GM12875 (cell line): ENCODE data around the gene GFPT2.

Source experiments
- H3K4me3 ChIP-seq: one replicate; pipeline ENCODE4 v1.5.1; 2011; ENCODE audit warnings: low read depth, low read length, control low read depth
- CTCF ChIP-seq: IDR thresholded peaks from 2 replicates; pipeline ENCODE4 v1.5.1; 2011; ENCODE audit warnings: low read depth, mild to moderate bottlenecking, control low read depth, inconsistent platforms, low read length, moderate library complexity, borderline replicate concordance; ENCODE audit not compliant: insufficient read depth

GFPT2 gene

GRCh38 chr5:180305481-180305880, 47.7 kb downstream of the GFPT2 start:
- no peak for TF ChIP-seq CTCF
- no peak overlapping the region for H3K4me3 ChIP-seq

- H3K4me3 ChIP-seq: no peak overlapping the region
- TF ChIP-seq CTCF: no peak
Measured at GRCh38 chr5:180304431-180305375, 48.4 kb downstream of the GFPT2 start.

- TF ChIP-seq CTCF: no peak
- H3K4me3 ChIP-seq: no peak overlapping the region
Measured at GRCh38 chr5:180304016-180304292, 49.2 kb downstream of the GFPT2 start.

- no peak for TF ChIP-seq CTCF
- no peak overlapping the region for H3K4me3 ChIP-seq
Measured at GRCh38 chr5:180303226-180304015, 49.7 kb downstream of the GFPT2 start.

DNA sequence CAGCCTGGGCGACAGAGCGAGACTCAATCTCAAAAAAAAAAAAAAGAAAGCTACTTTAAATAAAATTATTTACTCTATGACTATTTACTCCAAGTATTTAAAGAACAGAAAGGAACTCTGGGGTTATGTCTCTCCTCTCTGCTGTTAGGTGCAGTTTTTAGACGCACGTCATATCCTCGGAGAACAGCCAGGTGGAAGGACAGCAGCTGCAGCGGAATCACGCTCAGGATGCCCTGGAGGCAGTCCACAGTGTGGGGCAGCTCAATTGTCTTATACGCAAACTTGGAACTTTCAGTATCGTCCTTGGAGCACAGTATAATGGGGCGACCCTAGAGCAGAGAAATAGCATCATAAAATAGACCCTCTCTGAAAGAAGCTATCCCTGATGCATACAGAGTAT, 50.9 kb downstream of the GFPT2 start:
- TF ChIP-seq CTCF: no peak
- no peak overlapping the region for H3K4me3 ChIP-seq

DNA sequence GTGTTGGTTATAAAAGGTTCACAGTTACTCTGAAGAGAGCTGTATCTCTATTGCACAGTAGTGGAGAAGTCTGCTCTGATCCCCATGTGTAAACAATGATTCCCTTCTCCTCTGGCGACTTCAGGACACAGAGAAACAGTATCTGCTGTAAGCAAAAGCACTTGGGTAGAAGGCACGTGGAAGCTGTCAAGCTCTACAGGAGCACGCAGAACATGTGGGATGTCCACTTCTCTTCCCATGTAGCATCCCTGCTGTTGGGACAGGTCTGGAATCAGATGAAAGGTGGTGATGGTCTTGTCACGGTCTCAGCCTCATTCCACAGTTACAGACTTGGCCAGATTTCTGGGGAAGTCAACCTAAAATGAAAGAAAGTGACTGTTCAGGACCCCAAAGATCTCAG, 51.9 kb downstream of the GFPT2 start:
- no peak for TF ChIP-seq CTCF
- no peak overlapping the region for H3K4me3 ChIP-seq
